Transverse colon (tissue), 4 donors: ENCODE data around the gene NSMCE3. TPM values are rescaled to one million over a fixed set of nuclear protein-coding genes. Genes with fewer than 3 reads are reported as not detected.

ENCODE experiments used
- DNase-seq: peaks from one replicate; pipeline ENCODE4 v3.0.0-alpha.2; 2019
- H3K27ac ChIP-seq, 4 donors: fragments of 200-600 bp; sonication (generic); 2 replicates each; pipeline ENCODE4 v1.5.1; 2016 to 2018; ENCODE audit warnings: inconsistent platforms in 4 of 4
- H3K27me3 ChIP-seq: fragments of 200-600 bp; sonication (generic); 2 replicates; pipeline ENCODE4 v1.5.1; 2017; ENCODE audit warnings: inconsistent platforms
- H3K36me3 ChIP-seq, 4 donors: fragments of 200-600 bp; sonication (generic); 2 replicates each; pipeline ENCODE4 v1.5.1; 2017 to 2019; ENCODE audit warnings: inconsistent platforms in 4 of 4
- H3K4me1 ChIP-seq, 4 donors: fragments of 200-600 bp; sonication (generic); 2 replicates each; pipeline ENCODE4 v1.5.1; 2017 to 2020; ENCODE audit warnings: inconsistent platforms in 4 of 4
- H3K4me3 ChIP-seq, 4 donors: fragments of 200-600 bp; sonication (generic); 1 replicate in 1 of 4; 2 replicates in 3 of 4; pipeline versions ENCODE4 v1.5.1 to v1.6.1; 2017 to 2019; ENCODE audit warnings: inconsistent platforms in 4 of 4
- H3K9me3 ChIP-seq, 2 donors: fragments of 200-600 bp; sonication (generic); 2 replicates each; pipeline ENCODE4 v1.5.1; 2017 to 2019; ENCODE audit warnings: inconsistent platforms in 2 of 2
- CTCF ChIP-seq, 5 experiments: fragments of 200-600 bp in 3 of 5; fragments of 450-650 bp in 2 of 5; sonication (generic) in 3 of 5; IDR thresholded peaks; 1 replicate in 2 of 5; 2 replicates in 3 of 5; pipeline ENCODE4 v1.5.1; 2016 to 2017; ENCODE audit warnings: antibody characterized with exemption in 5 of 5, inconsistent platforms in 3 of 5, mild to moderate bottlenecking in 2 of 5, moderate library complexity in 1 of 5
- EP300 ChIP-seq: sonication (generic); formaldehyde crosslinking; IDR thresholded peaks from one replicate; pipeline ENCODE4 v1.6.1; 2017; ENCODE audit warnings: antibody characterized with exemption, low read depth
- POLR2A ChIP-seq: fragments of 450-650 bp; IDR thresholded peaks from one replicate; pipeline ENCODE4 v1.6.1; 2016; ENCODE audit warnings: antibody characterized with exemption, mild to moderate bottlenecking, moderate library complexity
- POLR2AphosphoS5 ChIP-seq, 3 donors: sonication (generic); formaldehyde crosslinking; IDR thresholded peaks; one replicate each; pipeline ENCODE4 v1.6.1; 2016; ENCODE audit warnings: antibody characterized with exemption in 3 of 3
- WGBS, 2 donors: methylation state at CpG; one replicate each; pipeline ENCODE4 v1.1.5; 2018; ENCODE audit warnings: low coverage in 1 of 2; 5-methylcytosine and 5-hydroxymethylcytosine counted together
- in situ Hi-C, 4 donors: fragments of 200-750 bp; cut with MboI; loops; one replicate each; pipeline versions ENCODE4 v1.15.0 to v1.15.1; 2017; ENCODE audit warnings: low sequenced_read_pairs in 3 of 4, low pct_ligation_motif_present in 1 of 4, low pct_unique_long_range_greater_than_20kb in 1 of 4
- intact Hi-C: fragments of 100-400 bp; cut with DNase I; formaldehyde crosslinking; loops from one replicate; pipeline ENCODE4 v1.15.1; 2023; ENCODE audit warnings: low total_unique reads
- total RNA-seq, 4 donors: library from RNA; depleted of rRNA; stranded (reverse); fragments of >200 nt; gene quantifications; one replicate each; pipeline ENCODE4 v1.1.0, GENCODE V29; 2016

The NSMCE3 gene
- total RNA-seq, 4 donors from 2014 or later: 2.2 to 8.3 (median 5.7) TPM

GRCh38 chr15:29299784-29300183, 30.2 kb upstream of the NSMCE3 start:
- no peak overlapping the region for H3K4me3 ChIP-seq
- no peaks in the 10 kb centered on the region for H3K36me3 ChIP-seq
- no peak overlapping the region for H3K27ac ChIP-seq
- no peak for DNase-seq
- intact Hi-C loops (no loop called here), in situ Hi-C loops (no loop called here)
- no peaks in the 10 kb centered on the region for H3K9me3 ChIP-seq
- TF ChIP-seq EP300 (no peak), POLR2A (no peak), CTCF (IDR thresholded peaks at IDR 0.05) (no peak), POLR2AphosphoS5 (IDR thresholded peaks at IDR 0.05) (no peak)
- H3K4me1 ChIP-seq: no peaks in the 10 kb centered on the region
- no peaks in the 10 kb centered on the region for H3K27me3 ChIP-seq

- Histone ChIP-seq H3K36me3 (no peaks in the 10 kb centered on the region), H3K4me1 (no peaks in the 10 kb centered on the region), H3K9me3 (no peaks in the 10 kb centered on the region), H3K27ac (no peak overlapping the region), H3K4me3 (no peak overlapping the region), H3K27me3 (no peaks in the 10 kb centered on the region)
- DNase-seq: no peak
- 75% methylated on average over 3 of the region's 3 CpGs; no CpG with 5 or more reads in 1 of the 2 donors for WGBS, 2 donors
- TF ChIP-seq POLR2AphosphoS5 (IDR thresholded peaks at IDR 0.05) (no peak), CTCF (IDR thresholded peaks at IDR 0.05) (no peak), EP300 (no peak), POLR2A (no peak)
- in situ Hi-C loops: no loop called here
- intact Hi-C loops: no loop called here
Observed at GRCh38 chr15:29299331-29299730, 29.7 kb upstream of the NSMCE3 start.

- no peak overlapping the region for H3K27ac ChIP-seq
- no peaks in the 10 kb centered on the region for H3K9me3 ChIP-seq
- H3K4me3 ChIP-seq: no peak overlapping the region
- TF ChIP-seq POLR2AphosphoS5 (IDR thresholded peaks at IDR 0.05): no peak
- no peak for TF ChIP-seq EP300
- no peak for TF ChIP-seq CTCF (IDR thresholded peaks at IDR 0.05)
- in situ Hi-C loops (no loop called here), intact Hi-C loops (no loop called here)
- H3K4me1 ChIP-seq: no peaks in the 10 kb centered on the region
- 72% methylated on average over 7 of the region's 7 CpGs; no CpG with 5 or more reads in 1 of the 2 donors for WGBS, 2 donors
- H3K27me3 ChIP-seq: no peaks in the 10 kb centered on the region
- no peak for DNase-seq
- H3K36me3 ChIP-seq: no peaks in the 10 kb centered on the region
Observed at GRCh38 chr15:29294732-29295325, 25.2 kb upstream of the NSMCE3 start.

GRCh38 chr15:29291067-29291845, 21.6 kb upstream of the NSMCE3 start:
- Histone ChIP-seq H3K36me3 (no peaks in the 10 kb centered on the region), H3K4me3 (no peak overlapping the region), H3K9me3 (no peaks in the 10 kb centered on the region), H3K4me1 (no peaks in the 10 kb centered on the region), H3K27me3 (no peaks in the 10 kb centered on the region), H3K27ac (no peak overlapping the region)
- DNase-seq: no peak
- WGBS, 2 donors: 50 to 79% methylated on average over 1 to 5 of the region's 5 CpGs
- in situ Hi-C loops (no loop called here), intact Hi-C loops (no loop called here)
- TF ChIP-seq POLR2A (no peak), POLR2AphosphoS5 (IDR thresholded peaks at IDR 0.05) (no peak), CTCF (IDR thresholded peaks at IDR 0.05) (no peak), EP300 (no peak)
